HEK293 (cell line): ENCODE measurements around the gene TNFRSF18.
"Not testable (repeated sequence)": the region's sequence is repeated elsewhere in the genome, so short reads cannot be mapped to it uniquely, and the experiment has no call there.

Experiments
- CTCF ChIA-PET: fragments of 350-600 bp; formaldehyde crosslinking; extraction: SDS; loops from one replicate; lab custom pipeline; 2021; ENCODE audit warnings: antibody characterized with exemption; lab: Yijun Ruan, JAX
- POLR2A ChIA-PET: fragments of 300-600 bp; formaldehyde crosslinking; extraction: SDS; loops from one replicate; lab custom pipeline; 2020; ENCODE audit warnings: antibody characterized with exemption, inconsistent platforms; lab: Yijun Ruan, JAX
- H3K27ac ChIP-seq: fragments of 200-500 bp; sonication (Bioruptor generic); 2 replicates; pipeline ENCODE4 v1.5.1; 2014; ENCODE audit warnings: low read depth, low read length, control low read depth, inconsistent platforms; ENCODE audit errors: extremely low read depth
- H3K36me3 ChIP-seq, 2 experiments: fragments of 200-500 bp in 1 of 2; sonication (Bioruptor generic) in 1 of 2; 1 replicate in 1 of 2; 2 replicates in 1 of 2; pipeline ENCODE4 v1.5.1; 2014 to 2017; ENCODE audit warnings: inconsistent platforms in 2 of 2, low read length in 2 of 2; ENCODE audit not compliant: control insufficient read depth in 2 of 2, insufficient read depth in 1 of 2
- H3K4me1 ChIP-seq: fragments of 200-500 bp; sonication (Bioruptor generic); 2 replicates; pipeline ENCODE4 v1.5.1; 2014; ENCODE audit warnings: mild to moderate bottlenecking, low read length, inconsistent platforms; ENCODE audit not compliant: control insufficient read depth, insufficient read depth
- H3K4me3 ChIP-seq: 2 replicates; pipeline ENCODE4 v1.5.1; 2011; ENCODE audit warnings: low read depth, mild to moderate bottlenecking, control low read depth, low read length, moderate library complexity
- H3K9me3 ChIP-seq: fragments of 200-500 bp; sonication (Bioruptor generic); 2 replicates; pipeline ENCODE4 v1.5.1; 2014; ENCODE audit warnings: low read depth, low read length, inconsistent platforms; ENCODE audit not compliant: control insufficient read depth, insufficient read depth
- GLIS1 ChIP-seq: fragments of 450-650 bp; formaldehyde crosslinking; IDR thresholded peaks from 2 replicates; pipeline ENCODE4 v1.5.1; 2016; ENCODE audit warnings: missing biosample characterization, missing genetic modification characterization
- KLF8 ChIP-seq: fragments of 450-650 bp; formaldehyde crosslinking; IDR thresholded peaks from 2 replicates; pipeline ENCODE4 v1.5.1; 2016; ENCODE audit warnings: missing biosample characterization, missing genetic modification characterization
- ZBTB7A ChIP-seq: fragments of 450-650 bp; formaldehyde crosslinking; IDR thresholded peaks from 2 replicates; pipeline ENCODE4 v1.5.1; 2016; ENCODE audit warnings: low read depth, missing biosample characterization, missing genetic modification characterization
- ZFHX2 ChIP-seq: fragments of 450-650 bp; formaldehyde crosslinking; conservative IDR thresholded peaks from 2 replicates; pipeline ENCODE4 v1.5.1; 2016; ENCODE audit warnings: missing biosample characterization, missing genetic modification characterization
- ZNF16 ChIP-seq: fragments of 450-650 bp; formaldehyde crosslinking; IDR thresholded peaks from 2 replicates; pipeline ENCODE4 v1.5.1; 2016; ENCODE audit warnings: low read depth, missing biosample characterization, missing genetic modification characterization
- ZNF214 ChIP-seq: fragments of 450-650 bp; formaldehyde crosslinking; IDR thresholded peaks from 2 replicates; pipeline ENCODE4 v1.5.1; 2017; ENCODE audit warnings: missing biosample characterization, mild to moderate bottlenecking, missing genetic modification characterization, borderline replicate concordance
- ZNF335 ChIP-seq: fragments of 450-650 bp; formaldehyde crosslinking; conservative IDR thresholded peaks from 2 replicates; pipeline ENCODE4 v1.5.1; 2016; ENCODE audit warnings: missing biosample characterization, missing genetic modification characterization
- ZNF350 ChIP-seq: fragments of 450-650 bp; formaldehyde crosslinking; IDR thresholded peaks from 2 replicates; pipeline ENCODE4 v1.5.0; 2017; ENCODE audit warnings: missing biosample characterization, mild to moderate bottlenecking, missing genetic modification characterization
- ZNF423 ChIP-seq: fragments of 450-650 bp; formaldehyde crosslinking; IDR thresholded peaks from 2 replicates; pipeline ENCODE4 v1.5.1; 2016; ENCODE audit warnings: missing biosample characterization, missing genetic modification characterization
- ZNF707 ChIP-seq: fragments of 450-650 bp; formaldehyde crosslinking; IDR thresholded peaks from 2 replicates; pipeline ENCODE4 v1.5.1; 2016; ENCODE audit warnings: missing biosample characterization, missing genetic modification characterization
- TF ChIP-seq, protein P1 (sequence below): fragments of 450-650 bp; formaldehyde crosslinking; IDR thresholded peaks from 2 replicates; pipeline ENCODE4 v1.5.1; 2016; ENCODE audit warnings: missing biosample characterization, missing genetic modification characterization
- TF ChIP-seq, protein P2 (sequence below): fragments of 450-650 bp; formaldehyde crosslinking; IDR thresholded peaks from 2 replicates; pipeline ENCODE4 v1.5.1; 2016; ENCODE audit warnings: missing biosample characterization, missing genetic modification characterization
- TF ChIP-seq, protein P3 (sequence below): fragments of 450-650 bp; formaldehyde crosslinking; IDR thresholded peaks from 2 replicates; pipeline ENCODE4 v1.5.1; 2016; ENCODE audit warnings: missing biosample characterization, missing genetic modification characterization

TNFRSF18 gene

DNA sequence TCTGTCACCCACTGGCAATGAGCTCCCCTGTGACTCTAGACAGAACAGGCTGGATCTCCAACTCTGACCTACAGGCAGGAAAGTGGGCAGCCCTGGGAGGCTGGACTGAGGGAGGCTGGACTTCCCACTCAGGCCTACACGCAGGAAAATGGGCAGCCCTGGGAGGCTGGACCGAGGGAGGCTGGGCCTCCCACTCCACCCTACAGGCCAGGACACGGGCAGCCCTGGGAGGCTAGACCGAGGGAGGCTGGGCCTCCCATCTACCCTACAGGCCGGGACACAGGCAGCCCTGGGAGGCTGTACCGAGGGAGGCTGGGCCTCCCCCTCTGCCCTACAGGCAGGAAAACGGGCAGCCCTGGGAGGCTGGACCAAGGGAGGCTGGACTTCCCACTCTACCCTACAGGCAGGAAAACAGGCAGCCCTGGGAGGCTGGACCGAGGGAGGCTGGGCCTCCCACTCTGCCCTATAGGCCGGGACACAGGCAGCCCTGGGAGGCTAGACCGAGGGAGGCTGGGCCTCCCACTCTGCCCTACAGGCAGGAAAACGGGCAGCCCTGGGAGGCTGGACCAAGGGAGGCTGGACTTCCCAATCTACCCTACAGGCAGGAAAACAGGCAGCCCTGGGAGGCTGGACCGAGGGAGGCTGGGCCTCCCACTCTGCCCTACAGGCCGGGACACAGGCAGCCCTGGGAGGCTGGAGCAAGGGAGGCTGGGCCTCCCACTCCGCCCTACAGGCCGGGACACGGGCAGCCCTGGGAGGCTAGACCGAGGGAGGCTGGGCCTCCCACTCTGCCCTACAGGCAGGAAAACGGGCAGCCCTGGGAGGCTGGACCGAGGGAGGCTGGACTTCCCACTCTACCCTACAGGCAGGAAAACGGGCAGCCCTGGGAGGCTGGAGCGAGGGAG, 41.9 kb upstream of the TNFRSF18 start:
- not testable (repeated sequence) for H3K27ac ChIP-seq, H3K4me3 ChIP-seq, H3K9me3 ChIP-seq
- CTCF ChIA-PET: interaction anchor here (1.1 kb wide), 1 partner anchor 43 kb away, joined by 4 read pairs; no protein-coding TSS in a partner anchor
- H3K36me3 ChIP-seq: peaks cover 0 to 13% of the 10 kb centered on the region in 2 experiments; a peak in 2 of 3 replicates
- peak; percentile 89 for TF ChIP-seq GLIS1
- TF ChIP-seq ZFHX2 (tag by site-specific recombination): 0 out of 2 replicates have a peak, but pooled peaks have one; percentile 15
- TF ChIP-seq KLF8 (tag by site-specific recombination): 0 out of 2 replicates have a peak, but pooled peaks have one; percentile 25
- TF ChIP-seq ZNF335 (tag by site-specific recombination): peak; percentile 96
- TF ChIP-seq, all 188 proteins: peak for 4; not testable (repeated sequence) for 184
- POLR2A ChIA-PET, H3K4me1 ChIP-seq: not testable (repeated sequence)

DNA sequence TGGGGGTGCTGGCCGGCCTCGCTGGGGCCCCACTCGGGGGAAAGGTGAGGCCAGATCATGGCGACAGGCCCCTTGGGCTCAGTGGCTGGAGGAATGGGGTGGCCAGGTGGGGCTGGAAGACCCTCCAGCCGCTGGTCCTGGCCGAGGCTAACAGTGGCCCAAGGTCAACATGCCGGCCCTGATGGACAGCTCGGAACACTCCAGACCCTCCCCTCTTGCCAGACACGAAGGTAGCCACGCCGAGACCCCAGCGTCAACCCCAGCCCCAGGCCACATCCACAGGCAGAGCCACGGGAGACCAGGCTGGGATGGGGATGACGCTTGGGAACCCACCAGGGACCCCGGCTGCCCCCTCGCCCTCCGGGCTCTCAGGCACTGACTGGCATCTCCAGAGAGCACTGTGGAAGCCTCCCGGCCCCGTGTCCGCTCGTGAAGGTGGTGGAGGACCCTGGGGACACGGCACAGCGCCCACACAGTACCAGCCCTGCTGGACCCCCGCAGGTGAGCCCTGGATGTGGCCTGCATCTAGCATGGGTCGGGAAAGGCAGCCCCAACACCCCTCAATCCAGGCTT, 41.0 kb upstream of the TNFRSF18 start:
- ChIA-PET POLR2A (no interaction called here), CTCF (interaction anchor here (1.1 to 1.3 kb wide), 2 partner anchors 43 to 125 kb away, joined by 4 to 6 read pairs; no protein-coding TSS in a partner anchor)
- Histone ChIP-seq H3K9me3 (no peaks in the 10 kb centered on the region), H3K36me3 (peaks cover 0 to 4% of the 10 kb centered on the region in 2 experiments; a peak in 2 of 3 replicates), H3K4me3 (no peak overlapping the region), H3K4me1 (no peaks in the 10 kb centered on the region; the same call in 1 of the 2 replicates)
- TF ChIP-seq, protein P1, sequence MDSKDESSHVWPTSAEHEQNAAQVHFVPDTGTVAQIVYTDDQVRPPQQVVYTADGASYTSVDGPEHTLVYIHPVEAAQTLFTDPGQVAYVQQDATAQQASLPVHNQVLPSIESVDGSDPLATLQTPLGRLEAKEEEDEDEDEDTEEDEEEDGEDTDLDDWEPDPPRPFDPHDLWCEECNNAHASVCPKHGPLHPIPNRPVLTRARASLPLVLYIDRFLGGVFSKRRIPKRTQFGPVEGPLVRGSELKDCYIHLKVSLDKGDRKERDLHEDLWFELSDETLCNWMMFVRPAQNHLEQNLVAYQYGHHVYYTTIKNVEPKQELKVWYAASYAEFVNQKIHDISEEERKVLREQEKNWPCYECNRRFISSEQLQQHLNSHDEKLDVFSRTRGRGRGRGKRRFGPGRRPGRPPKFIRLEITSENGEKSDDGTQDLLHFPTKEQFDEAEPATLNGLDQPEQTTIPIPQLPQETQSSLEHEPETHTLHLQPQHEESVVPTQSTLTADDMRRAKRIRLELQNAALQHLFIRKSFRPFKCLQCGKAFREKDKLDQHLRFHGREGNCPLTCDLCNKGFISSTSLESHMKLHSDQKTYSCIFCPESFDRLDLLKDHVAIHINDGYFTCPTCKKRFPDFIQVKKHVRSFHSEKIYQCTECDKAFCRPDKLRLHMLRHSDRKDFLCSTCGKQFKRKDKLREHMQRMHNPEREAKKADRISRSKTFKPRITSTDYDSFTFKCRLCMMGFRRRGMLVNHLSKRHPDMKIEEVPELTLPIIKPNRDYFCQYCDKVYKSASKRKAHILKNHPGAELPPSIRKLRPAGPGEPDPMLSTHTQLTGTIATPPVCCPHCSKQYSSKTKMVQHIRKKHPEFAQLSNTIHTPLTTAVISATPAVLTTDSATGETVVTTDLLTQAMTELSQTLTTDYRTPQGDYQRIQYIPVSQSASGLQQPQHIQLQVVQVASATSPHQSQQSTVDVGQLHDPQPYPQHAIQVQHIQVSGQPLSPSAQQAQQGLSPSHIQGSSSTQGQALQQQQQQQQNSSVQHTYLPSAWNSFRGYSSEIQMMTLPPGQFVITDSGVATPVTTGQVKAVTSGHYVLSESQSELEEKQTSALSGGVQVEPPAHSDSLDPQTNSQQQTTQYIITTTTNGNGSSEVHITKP (tag by site-specific recombination): no peak
- no peak for TF ChIP-seq ZNF16
- TF ChIP-seq, protein P2, sequence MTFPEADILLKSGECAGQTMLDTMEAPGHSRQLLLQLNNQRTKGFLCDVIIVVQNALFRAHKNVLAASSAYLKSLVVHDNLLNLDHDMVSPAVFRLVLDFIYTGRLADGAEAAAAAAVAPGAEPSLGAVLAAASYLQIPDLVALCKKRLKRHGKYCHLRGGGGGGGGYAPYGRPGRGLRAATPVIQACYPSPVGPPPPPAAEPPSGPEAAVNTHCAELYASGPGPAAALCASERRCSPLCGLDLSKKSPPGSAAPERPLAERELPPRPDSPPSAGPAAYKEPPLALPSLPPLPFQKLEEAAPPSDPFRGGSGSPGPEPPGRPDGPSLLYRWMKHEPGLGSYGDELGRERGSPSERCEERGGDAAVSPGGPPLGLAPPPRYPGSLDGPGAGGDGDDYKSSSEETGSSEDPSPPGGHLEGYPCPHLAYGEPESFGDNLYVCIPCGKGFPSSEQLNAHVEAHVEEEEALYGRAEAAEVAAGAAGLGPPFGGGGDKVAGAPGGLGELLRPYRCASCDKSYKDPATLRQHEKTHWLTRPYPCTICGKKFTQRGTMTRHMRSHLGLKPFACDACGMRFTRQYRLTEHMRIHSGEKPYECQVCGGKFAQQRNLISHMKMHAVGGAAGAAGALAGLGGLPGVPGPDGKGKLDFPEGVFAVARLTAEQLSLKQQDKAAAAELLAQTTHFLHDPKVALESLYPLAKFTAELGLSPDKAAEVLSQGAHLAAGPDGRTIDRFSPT (tag by site-specific recombination): 0 out of 2 replicates have a peak, but pooled peaks have one; percentile 41
- TF ChIP-seq ZBTB7A (tag by site-specific recombination): peak; percentile 50; the same call in 1 of the 2 replicates
- TF ChIP-seq, all 188 proteins: peak for 2
- no peak overlapping the region for H3K27ac ChIP-seq

DNA sequence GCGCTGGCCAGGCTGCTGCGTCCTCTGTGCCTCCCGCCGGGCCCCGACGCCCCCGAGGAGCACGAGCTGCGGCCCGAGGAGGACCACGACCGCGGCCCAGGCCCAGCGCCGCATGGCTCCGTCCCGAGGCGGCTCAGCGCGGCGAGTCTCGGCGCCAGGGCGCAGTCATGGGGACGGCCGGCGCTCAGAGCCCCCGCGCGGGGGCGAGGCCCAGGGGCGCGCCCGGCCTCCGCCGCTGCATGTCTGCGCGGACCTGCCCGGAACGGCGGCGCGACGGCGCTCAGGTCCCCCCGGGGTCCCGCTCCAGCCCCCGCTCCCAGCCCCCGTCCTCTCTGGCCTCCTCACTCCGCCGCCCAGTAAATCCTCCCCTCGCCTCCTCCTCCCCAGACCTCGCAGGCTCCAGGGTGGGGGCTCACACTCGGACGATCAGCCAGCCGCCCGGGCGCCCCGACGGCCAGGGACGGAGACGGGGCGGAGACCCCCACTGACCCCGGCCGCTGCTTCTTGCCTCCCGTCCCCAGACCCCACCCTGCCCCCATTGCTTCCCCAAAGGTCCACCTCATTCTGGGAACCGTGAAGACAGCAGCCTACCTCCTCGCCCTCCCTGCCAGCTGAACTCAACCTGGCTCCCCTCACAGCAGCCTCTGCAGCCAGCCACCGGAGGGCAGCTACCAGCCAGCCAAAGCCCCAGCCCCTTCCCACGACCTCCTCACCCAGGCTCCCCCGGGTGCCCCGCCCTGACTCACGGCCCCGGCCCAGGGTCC, 40.4 kb upstream of the TNFRSF18 start, which contains the start of gene C1QTNF12:
Gene C1QTNF12 (minus strand): TSS at position 146 of the 764 bp plus-strand sequence. CDS start 32 bp downstream, at position 114.
- no peaks in the 10 kb centered on the region; the same call in 1 of the 2 replicates for H3K4me1 ChIP-seq
- no peak for TF ChIP-seq ZNF214 (tag by site-specific recombination)
- TF ChIP-seq ZNF707: no peak
- no peak for TF ChIP-seq ZNF350 (tag by site-specific recombination)
- peak; percentile 35; the same call in 1 of the 2 replicates for TF ChIP-seq KLF8 (tag by site-specific recombination)
- TF ChIP-seq ZNF423: no peak
- TF ChIP-seq, protein P3, sequence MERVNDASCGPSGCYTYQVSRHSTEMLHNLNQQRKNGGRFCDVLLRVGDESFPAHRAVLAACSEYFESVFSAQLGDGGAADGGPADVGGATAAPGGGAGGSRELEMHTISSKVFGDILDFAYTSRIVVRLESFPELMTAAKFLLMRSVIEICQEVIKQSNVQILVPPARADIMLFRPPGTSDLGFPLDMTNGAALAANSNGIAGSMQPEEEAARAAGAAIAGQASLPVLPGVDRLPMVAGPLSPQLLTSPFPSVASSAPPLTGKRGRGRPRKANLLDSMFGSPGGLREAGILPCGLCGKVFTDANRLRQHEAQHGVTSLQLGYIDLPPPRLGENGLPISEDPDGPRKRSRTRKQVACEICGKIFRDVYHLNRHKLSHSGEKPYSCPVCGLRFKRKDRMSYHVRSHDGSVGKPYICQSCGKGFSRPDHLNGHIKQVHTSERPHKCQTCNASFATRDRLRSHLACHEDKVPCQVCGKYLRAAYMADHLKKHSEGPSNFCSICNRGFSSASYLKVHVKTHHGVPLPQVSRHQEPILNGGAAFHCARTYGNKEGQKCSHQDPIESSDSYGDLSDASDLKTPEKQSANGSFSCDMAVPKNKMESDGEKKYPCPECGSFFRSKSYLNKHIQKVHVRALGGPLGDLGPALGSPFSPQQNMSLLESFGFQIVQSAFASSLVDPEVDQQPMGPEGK (tag by site-specific recombination): peak; percentile 20; the same call in 1 of the 2 replicates
- CTCF ChIA-PET: interaction anchor here (1.1 to 1.3 kb wide), 2 partner anchors 44 to 124 kb away, joined by 4 to 6 read pairs; no protein-coding TSS in a partner anchor

More for the DNA sequence above, 40.4 kb upstream of the TNFRSF18 start, which contains the start of gene C1QTNF12:
- Histone ChIP-seq H3K27ac (no peak within 1 kb of the TSS), H3K4me3 (no peak within 1 kb of the TSS), H3K9me3 (no peaks in the 10 kb centered on the region), H3K36me3 (no peaks in the 10 kb centered on the region; a peak in 1 of 3 replicates)
- POLR2A ChIA-PET: no interaction called here
